ENCODE data around the gene DEFB108B.
"Not testable (repeated sequence)": the region's sequence is repeated elsewhere in the genome, so short reads cannot be mapped to it uniquely, and the experiment has no call there.

The DEFB108B gene, protein sequence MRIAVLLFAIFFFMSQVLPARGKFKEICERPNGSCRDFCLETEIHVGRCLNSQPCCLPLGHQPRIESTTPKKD

DNA sequence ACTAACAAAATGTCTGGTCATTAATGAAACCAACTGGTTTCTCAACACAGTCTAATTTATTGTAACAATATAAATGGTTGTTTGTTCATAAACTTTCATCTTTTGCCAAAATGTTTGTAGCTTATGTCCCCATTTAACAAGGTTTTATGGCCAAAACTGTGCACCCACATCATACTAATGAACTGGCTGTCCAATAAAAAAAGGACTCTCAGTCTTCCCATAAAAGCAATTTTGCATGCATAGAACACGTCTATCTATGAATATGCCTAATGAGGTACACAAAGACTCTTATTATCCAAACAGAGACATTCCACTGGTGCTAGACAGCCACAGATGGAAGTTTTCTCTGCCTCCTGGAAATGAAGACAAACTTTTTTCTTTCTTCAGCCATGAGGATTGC is at the start of gene DEFB108B:
Gene DEFB108B, plus strand, starts transcription at position 390 of the 400 bp plus-strand sequence. Its CDS starts 0 bp downstream, at position 390.
- not testable (repeated sequence) for DNase-seq (ENCODE audit: low read depth)

DNA sequence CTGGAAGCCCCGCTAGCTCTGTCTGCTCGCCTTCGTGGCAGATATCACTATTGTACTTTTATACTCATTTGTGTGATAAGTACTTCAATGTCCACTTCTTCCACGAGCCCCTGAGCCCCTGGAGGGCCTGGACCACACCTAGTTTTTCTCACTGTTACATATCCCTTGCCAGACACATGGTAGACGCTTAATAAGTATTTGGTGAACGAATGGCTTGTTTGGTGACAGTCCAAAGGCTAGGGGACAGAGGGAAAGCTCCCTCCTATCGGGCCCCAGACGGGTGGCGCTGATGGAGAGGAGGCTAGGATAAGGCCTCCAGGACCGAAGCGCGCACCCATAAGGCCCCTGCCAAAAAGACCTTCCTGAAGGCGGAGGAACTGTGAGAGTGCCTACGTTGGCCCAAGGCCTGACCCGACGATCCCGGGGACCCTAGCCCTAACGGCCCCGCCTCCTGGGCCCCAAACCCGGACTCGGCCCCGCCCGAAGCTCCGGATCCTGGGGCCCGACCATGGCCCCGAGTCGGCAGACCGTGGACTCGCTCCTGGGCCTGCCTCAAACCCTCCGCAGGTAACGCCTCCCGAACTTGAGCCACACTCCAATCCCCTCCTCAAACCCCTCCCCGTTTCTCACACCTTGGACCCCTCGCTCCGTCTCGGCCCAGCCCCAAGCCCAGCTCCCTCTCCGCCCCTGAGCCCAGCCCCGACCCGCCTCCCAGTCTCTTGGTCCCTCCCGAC is 46.7 kb upstream of the DEFB108B start:
- DNase-seq (ENCODE audit: low read depth) = not testable (repeated sequence)

DNA sequence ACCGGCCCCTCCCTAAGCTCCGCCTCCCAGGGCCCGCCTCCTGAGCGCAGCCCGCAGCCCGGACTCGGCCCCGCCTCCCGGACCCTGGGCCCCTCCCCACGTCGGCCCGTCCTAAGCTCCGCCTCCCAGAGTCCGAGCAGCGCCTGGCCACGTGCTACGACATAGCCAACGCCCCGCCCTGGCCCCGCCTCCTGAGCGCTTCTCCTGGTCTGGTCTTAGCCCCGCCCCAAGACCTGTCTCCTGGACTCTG is 46.2 kb upstream of the DEFB108B start:
- peak; percentile 98 for DNase-seq (ENCODE audit: low read depth)

DNA sequence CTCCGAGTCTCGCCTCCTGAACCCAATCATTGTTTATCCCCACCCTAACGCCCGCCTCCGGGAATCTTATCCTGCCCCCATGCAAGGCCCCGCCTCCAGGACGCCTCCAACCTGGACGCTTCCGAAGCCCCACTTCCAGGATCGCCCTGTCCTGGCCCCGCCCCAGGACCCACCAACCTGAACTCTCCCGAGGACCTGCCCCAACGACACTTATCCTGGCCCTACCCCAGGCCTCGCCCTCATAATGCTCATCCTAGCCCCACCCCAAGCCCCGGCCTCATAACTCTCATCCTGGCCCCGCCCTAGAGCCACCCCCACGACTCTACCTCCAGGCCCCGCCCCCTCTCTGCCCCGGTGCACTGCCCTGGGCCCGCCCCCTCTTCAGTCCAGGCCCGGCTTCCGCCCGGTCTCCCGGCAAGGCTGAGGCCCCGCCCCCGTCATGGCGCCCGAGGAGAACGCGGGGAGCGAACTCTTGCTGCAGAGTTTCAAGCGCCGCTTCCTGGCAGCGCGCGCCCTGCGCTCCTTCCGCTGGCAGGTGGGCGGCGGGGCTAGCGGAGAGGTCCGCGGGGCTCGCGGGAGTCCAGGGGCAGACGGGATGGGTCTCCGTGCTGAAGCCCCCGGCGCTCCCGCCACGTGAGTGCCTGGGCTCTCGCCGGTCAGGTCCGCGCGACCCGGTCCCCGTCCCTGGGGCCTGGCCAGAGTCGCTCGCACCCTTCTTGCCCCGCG is 45.7 kb upstream of the DEFB108B start:
- peak; percentile 82 for DNase-seq (ENCODE audit: low read depth)

DNA sequence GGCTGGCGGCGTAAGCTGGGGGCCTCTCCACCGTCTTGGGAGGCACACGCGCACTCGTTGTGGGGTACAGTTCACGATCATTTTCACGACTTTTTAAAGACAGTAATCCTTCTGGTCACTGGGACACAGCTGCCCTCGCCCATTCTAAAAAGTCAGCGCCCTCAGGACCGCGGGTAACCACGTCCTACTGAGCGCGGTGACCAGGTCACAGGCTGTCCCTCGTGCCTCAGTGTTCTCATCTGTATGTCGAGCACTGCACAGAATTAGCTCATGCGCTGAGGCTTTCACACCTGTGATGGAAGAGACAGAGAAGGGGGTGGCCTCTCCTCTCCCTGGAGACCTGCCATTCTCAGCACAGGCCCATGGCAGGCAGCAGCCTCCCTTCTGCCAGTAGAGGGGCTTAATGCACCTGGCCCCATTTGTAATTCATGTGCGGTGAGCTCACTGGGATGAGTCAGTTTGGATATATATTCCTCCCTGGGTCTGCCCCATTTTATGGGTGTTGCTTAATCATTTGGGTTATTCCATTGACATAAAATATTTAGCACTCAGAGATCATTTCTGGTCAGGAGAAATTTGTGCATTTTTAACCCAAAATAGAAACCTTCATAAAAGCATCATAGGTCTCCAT is 45.1 kb upstream of the DEFB108B start:
- DNase-seq (ENCODE audit: low read depth) = not testable (repeated sequence)

DNA sequence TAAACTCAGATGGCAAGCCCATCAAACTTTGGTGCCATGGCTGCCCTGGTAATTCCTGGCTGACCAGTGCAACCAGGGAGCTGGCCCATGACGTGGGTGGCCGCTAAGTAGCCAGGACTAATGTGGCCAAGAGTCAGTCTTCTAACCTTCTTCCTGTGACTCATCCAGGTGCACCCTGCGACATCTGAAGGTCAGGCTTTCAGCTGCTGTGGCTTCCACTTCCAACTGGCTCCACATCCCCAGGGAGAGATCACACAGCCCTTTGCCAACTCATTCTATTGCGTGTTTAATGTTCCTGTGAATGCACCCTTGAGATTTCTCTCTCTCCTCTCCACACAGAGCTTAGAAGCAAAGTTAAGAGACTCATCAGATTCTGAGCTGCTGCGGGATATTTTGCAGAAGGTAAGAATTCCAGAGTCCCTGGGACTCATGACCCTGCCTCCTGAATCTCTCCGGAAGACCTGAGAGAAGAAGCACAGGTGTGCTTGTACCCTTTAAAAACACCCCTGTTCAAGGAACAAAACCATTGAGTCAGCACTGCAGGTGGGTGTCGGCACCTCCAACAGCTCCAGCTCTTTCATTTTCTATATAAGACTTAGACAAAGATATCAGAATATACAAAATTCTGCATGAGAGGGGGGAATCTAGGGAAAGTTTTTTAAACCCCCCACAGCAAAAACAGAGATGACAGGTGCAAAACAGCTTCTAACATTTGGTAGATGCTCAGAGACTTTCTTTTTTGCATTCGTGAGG is 43.4 kb upstream of the DEFB108B start:
- not testable (repeated sequence) for DNase-seq (ENCODE audit: low read depth)

DNA sequence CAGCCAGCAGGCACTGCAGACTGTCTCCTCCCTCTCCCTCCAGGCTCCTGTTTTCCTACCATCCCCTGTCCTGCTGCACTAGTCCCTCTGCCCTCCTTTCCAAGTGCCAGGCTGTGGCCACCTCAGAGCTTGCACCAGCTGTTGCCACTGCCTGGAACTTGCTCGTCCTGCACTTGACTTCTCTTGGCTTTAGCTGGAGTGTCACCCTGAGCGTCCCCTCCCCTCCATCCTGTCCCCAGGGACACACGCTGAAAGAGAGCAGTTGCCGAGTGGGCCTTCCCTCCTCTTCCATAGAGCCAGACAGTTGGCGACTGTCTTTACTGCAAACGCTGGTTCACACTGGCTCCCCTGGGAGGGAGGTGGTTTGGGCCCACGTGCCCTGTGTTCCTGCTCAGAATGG is 41.9 kb upstream of the DEFB108B start:
- not testable (repeated sequence) for DNase-seq (ENCODE audit: low read depth)

DNA sequence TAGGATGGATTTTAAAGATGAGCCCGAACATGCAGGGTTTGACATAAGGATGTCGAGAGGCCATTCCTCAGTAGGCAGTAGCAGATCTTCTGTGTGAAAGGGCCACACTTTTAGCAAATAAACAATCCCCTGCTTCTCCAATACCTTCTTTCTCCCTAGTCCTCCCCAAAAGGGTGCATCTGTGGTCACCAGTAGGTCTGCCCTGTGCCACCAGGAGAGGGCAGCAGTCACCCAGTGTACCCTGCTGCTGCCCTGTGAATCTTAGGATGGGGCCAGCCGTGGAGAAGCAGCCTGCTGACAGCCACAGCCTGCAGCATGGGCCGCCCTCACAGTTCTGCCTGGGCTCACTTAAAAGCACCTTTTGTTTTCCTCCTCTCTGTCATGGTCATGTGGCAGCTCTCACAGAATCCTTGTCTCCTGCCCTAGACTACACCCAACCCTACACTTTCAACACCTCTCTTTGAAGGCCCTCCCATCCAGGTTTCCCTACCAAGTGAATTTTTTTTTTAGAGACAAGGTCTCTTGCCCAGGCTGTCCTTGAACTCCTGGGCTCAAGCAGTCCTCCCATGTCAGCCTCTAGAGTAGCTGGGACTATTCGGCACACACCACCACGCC is 40.3 kb upstream of the DEFB108B start:
- DNase-seq (ENCODE audit: low read depth) = peak; percentile 35

DNA sequence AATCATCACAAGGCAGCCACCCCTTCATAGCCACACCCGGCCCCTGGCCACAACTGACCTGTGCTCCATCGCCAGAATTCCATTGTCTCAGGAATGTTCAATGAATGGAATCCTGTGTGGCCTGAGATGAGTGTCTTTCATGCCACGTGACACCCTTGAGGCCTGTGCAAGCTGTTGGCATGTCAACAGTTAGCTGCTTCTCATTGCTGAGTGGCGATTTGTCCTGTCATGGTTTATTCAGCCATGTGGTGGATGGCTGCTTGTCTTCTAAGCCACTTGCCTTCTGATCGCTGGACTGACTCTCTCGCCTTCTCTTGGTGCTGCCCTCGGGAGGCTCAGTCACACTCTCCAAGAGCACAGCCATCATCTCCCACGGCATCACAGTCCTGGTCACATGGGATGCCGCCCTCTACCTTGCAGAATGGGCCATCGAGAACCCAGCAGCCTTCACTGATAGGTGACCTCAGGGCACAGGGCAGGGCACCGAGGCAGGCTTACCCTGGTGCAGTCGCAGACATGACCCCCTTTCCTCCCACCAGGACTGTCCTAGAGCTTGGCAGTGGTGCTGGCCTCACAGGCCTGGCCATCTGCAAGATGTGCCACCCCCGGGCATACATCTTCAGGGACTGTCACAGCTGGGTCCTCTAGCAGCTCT is 38.5 kb upstream of the DEFB108B start:
- DNase-seq (ENCODE audit: low read depth) = not testable (repeated sequence)

DNA sequence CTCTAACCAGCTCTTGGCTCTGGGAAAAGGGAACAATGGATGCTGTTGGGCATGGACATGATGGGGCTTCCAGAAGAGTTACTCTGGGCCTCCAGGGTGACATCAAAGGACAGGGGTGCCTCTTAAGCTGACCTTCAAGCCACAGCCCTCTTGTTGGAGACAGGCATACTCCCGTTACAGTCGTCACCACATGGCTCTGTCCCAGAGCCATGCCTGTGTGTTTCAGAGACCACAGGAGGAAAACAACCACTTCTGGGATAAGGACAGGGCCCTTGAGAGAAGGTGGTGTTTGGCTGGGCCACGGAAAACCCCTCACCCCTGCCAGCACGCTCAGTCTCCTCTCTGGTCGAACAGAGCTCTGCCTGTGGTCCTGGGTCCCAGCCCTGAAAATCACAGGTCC is 37.8 kb upstream of the DEFB108B start:
- DNase-seq (ENCODE audit: low read depth) = not testable (repeated sequence)

DNA sequence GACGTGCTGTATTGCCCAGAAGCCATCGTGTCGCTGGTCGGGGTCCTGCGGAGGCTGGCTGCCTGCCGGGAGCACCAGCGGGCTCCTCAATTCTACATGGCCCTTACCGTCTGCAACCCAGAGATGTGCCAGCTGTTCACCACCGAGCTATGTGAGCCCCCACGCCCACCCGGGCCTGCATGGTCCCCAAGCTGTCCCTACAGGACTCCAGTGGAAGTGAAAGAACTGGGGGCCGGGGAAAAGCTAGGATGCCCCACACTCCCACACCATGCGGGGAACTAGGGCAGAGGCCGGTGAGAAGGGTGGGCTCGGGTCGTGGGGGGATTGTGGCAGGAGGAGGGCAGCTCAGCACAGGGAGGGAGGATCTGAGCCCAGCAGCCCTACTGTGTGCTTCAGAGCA is 37.0 kb upstream of the DEFB108B start:
- DNase-seq (ENCODE audit: low read depth) = not testable (repeated sequence)

DNA sequence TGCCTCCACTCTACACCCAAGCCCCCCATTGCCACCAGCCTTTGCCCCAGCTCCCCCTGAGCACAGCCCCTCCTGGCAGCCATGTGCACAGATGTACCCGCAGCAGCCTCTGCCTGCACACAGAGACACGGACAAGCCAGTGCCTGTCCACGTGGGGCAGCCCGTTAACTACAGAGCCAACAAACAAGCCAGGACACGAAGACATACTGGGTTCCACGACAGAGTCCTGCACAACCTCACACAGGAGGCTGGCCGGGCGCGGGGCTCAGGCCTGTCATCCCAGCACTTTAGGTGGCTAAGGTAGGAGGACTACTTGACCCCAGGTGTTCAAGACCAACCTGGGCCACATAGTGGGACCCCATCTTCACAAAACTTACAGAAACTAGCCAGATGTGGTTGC is 36.2 kb upstream of the DEFB108B start:
- DNase-seq (ENCODE audit: low read depth) = not testable (repeated sequence)

DNA sequence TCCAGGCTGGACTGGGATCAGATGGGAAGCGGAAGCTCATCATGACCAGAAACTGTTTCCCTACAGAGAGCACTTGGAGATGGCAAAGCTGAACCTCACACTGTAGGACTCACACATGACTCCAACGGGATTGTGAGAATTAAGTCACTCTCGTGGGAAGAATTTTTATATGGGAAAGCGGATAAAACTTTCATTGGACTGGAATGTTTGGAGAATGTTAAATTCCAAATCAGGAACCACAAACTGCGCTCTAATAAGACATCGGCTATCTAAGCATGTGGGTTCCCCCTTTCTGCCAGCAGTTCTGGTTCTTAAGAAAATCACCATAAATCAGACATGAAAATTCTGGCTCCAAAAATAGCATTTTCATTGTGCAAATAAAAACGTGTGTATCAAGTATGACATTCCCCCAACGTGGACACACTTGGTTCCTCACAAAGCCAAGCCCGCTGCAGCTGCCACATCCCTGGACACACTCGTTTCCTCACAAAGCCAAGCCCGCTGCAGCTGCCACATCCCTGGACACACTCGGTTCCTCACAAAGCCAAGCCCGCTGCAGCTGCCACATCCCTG is 33.4 kb upstream of the DEFB108B start:
- DNase-seq (ENCODE audit: low read depth) = not testable (repeated sequence)

DNA sequence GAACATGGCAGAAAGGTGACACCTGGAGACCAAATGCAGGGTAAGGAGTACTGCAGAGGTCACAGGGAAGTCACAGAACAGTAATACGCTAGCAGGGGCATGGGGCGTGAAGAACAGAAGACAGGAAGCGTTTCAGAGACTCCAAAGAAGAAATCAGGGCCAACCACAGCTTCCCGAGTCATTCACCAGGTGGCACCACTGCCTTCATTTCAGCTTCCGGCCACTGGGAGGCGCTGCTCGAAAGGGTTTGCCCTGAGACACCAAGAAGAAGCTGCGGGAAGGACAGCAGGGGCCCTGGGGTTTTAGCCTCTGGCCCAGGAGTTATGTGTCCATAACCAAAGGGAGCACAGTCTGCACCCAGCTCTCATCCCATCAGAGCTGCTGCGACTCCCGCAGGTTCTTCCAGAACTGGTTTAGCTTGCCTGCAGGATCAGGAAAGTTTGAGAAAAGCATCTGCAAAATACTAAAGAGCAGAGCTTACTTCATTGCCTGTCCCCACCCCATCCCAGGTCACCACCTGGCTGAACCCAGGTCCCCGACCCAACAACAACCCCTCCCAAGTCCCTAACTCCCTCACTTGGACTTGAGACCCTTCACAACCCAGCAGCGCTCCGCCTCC is 32.6 kb upstream of the DEFB108B start:
- DNase-seq (ENCODE audit: low read depth) = peak; percentile 87

DNA sequence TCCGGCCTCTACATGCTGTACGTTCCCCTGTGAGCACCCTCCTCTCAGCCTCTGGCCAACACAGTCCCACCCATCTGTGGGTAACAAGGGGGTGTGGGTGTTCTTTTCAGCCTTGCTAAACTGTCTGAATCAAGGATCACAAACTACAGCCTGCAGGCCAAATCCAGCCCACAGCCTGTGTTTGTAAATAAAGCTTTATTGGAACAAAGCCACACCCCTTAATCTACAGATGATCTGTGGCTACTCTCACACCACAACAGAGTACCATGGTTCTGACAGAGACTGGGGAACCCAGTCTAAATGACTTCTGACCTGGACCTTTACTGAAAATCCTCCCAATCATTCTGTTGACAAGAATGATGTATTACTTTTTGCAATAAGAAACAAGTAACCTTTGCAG is 32.0 kb upstream of the DEFB108B start:
- DNase-seq (ENCODE audit: low read depth) = not testable (repeated sequence)

DNA sequence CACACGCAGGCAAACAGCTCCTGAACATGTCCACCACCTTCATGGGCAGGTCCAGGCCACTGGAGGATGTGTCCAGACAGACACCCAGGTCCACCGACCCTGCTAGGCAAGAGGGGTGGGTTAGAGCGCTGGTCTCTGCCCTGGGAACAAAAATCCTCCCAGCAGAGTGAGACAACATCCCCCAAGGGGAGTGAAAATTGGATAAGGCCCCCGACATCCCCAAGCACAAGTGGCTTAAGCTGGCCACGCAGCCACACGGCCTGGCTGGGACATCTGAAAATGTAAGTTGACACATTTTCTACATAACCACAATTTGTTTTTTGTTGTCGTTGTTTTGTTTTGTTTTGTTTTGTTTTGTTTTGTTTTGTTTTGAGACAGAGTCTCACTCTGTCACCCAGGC is 30.1 kb upstream of the DEFB108B start:
- not testable (repeated sequence) for DNase-seq (ENCODE audit: low read depth)

DNA sequence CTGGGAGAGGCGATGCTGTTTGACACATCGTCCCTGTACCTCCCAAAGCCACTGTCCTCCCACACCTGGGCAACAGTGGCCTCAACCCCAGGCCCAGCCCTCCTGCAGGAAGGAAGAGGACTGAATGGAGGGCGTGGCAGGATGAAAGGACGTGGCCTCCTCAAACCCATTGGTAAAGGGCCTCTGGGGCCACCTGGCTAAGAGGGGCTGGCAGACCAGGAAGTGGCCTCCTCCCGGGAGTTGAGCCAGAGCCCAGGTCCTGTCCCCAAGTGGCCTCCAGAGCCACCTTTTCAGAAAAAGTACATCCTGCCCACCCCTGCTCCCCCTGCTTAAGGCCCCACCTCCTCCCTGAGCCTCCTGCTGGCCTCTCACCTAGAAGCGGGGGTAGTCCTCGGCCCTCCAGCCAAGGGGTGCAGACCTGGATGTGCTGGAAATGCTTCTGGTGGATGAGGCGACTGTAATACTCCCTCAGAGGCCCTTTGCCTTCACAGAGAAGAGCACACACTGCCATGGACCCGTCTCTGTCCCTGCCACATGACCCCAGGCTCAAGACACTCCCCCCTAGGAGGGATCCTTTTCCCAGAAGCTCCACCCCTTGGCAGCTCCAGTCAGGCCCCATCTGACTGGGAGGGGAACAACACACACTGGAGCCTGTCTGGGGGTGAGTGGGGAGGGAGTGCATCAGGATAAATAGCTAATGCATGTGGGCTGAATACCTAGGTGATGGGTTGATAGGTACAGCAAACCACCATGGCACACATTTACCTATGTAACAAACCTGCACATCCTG is 28.6 kb upstream of the DEFB108B start:
- not testable (repeated sequence) for DNase-seq (ENCODE audit: low read depth)

DNA sequence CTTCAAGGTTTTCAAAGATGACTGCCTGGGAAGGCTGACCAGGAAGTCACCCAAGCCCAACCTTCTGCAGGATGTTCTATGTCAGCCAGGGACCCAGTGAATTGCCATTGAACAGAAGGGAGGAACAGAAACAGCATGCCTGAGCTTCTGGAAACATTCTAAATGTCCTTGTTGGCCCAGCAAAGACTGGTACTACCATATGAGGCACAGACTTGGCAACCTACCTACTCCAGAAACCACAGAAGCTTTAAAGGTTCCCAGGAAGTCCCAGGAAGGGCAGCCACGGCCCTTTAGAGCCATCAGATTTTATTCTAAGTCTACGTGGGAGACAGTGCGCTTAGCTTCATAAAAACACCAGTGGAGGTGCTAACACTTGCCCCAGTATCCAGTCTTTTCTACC is 20.5 kb upstream of the DEFB108B start:
- DNase-seq (ENCODE audit: low read depth) = not testable (repeated sequence)

DNA sequence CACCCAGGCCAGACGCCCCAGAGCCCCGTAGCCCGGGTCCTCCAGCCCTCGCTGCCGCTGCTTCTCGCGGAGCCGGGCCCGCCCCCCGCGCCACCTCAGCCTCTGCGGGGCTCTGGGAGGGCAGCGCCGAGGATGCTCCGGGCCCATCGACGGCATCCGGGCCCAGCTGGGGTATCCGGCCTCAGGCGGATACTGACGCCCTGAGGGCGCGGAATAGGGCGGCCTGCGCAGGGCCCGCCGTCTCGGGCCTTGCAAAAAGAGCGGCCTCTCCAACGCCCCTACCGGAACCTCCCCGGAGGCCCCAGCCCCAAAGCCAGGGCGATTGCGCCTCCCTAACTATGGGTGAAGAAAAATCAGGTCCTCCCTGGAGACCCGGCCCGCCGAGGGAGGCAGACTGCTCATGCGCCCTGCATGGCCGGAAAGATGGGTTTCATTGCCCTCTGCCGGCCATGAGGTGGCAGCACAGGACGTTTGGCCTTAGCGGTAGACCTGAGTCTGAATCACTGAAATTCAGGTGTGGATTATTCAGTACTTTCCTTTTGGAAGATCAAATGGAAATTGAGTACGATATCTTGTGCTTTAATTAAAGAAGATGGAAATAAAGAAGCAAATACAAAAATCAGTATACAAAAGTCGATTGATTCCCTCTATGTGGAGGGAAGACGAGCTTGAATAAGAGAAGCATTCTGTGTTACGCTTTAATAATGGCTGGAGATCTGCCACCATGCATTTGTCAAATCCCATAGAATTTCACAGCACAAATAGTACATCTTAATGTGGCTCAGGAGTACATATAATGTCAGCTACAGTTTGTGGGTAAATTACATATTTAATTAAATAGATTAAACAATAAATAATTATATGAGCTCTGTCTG is 19.3 kb upstream of the DEFB108B start:
- DNase-seq (ENCODE audit: low read depth) = peak; percentile 72

Measured in activated T-cell treated with anti-CD3 and anti-CD28 coated beads for 1 hour (primary cell).